Stimulated activated effector memory CD8-positive, alpha-beta T cell treated with anti-CD3 and anti-CD28 coated beads, Interleukin-12 subunit alpha, Interleukin-12 subunit beta, amount 100 ng/mL, for 72 hours (primary cell): Measurements from ENCODE around the gene SLX1A.
"Not testable (repeated sequence)": the region's sequence is repeated elsewhere in the genome, so short reads cannot be mapped to it uniquely, and the experiment has no call there.

ENCODE experiments used
- ATAC-seq: fragments of 150-1000 bp; cut with Tn5 transposase; 2 replicates; pipeline ENCODE4 v1.10.0; 2021
- DNase-seq, 2 donors: peaks; one replicate each; pipeline ENCODE4 v3.0.0; 2021 to 2022; ENCODE audit warnings: low spot score in 2 of 2
- H3K27ac Mint-ChIP-seq: one replicate; pipeline ENCODE4 v1.8.0; 2022; ENCODE audit warnings: mild to moderate bottlenecking, mixed read lengths
- H3K36me3 Mint-ChIP-seq: one replicate; pipeline ENCODE4 v1.8.0; 2022; ENCODE audit warnings: mild to moderate bottlenecking, mixed read lengths
- H3K4me1 Mint-ChIP-seq: one replicate; pipeline ENCODE4 v1.8.0; 2022; ENCODE audit warnings: mixed read lengths
- H3K4me3 Mint-ChIP-seq: one replicate; pipeline ENCODE4 v1.8.0; 2022; ENCODE audit warnings: mild to moderate bottlenecking, mixed read lengths
- H3K9me3 Mint-ChIP-seq: one replicate; pipeline ENCODE4 v1.8.0; 2022; ENCODE audit warnings: mixed read lengths

Gene SLX1A

DNA sequence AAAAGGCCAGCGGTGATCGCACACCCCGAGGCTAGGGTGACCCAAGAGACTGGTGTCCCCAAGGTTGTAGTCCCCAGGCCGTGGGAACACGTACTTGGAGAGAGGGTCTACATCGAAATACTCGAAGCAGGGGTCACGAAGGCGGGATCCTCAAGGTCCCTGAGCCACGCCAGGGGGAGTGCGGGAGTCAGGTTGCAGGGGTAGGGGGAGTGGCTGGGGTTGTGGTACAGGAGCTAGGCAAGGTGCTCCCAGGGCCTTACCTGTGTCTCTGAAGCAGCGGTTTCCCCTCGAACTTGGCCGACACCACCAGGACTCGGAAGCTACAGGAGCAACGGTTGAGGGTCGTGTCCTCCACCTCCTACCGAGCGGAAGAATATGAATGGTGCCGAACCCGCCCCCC, 577 bp upstream of the SLX1A start:
- H3K4me1 Mint-ChIP-seq, H3K4me3 Mint-ChIP-seq, H3K9me3 Mint-ChIP-seq, H3K36me3 Mint-ChIP-seq, H3K27ac Mint-ChIP-seq, DNase-seq: not testable (repeated sequence)
- peak; percentile 12 for ATAC-seq

DNA sequence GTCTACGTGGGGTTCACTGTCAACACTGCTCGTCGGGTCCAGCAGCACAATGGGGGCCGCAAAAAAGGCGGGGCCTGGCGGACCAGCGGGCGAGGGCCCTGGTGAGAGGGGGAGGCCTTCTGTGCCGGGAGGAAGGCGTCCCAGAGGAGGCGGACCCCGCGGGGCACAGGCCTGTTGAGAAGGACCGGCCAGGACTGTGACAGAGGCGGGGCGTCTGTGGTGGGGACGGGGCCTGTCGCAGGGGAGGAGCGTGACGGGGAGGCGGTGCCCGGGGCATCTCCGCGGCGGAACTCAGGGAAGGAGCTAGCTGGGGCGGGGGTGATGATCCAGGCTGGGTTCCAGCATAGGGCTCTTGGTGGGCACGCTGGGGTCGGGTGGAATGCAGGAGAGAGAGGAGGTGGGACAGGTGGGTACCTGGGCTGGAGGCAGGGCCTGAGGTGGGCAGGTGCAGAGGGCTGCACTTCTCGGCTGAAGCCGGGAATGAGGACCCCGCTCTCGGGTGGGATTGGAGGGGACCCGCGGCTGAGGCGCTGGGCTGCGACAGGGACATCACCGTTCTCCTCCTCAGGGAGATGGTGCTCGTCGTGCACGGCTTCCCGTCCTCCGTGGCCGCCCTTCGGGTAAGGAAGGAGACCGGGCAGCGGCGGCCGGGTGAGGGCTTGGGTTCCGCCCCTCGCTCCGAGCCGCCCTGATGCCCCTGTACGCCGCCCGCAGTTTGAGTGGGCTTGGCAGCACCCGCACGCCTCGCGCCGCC, 674 bp downstream of the SLX1A start:
- not testable (repeated sequence) for H3K4me1 Mint-ChIP-seq, H3K9me3 Mint-ChIP-seq, H3K27ac Mint-ChIP-seq, H3K36me3 Mint-ChIP-seq, H3K4me3 Mint-ChIP-seq
- ATAC-seq: peak; percentile 85
- DNase-seq: peak in 1 of 2 donors; percentile 66

DNA sequence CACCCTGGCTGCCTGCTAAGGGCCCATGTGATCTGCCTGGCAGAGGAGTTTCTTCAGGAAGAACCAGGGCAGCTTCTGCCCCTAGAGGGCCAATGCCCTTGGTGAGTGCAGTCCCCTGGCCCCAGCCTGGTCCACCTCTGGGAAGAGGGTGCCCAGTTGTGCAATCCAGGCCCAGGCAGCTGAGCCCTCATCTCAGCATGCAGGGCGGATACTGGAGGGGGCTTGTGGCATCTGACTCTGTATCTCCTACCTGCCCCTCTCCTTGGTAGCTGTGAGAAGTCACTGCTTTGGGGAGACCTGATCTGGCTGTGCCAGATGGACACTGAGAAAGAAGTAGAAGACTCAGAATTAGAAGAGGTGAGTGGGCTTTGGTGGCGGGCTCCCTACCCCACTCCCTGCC, 3.3 kb downstream of the SLX1A start:
- H3K4me3 Mint-ChIP-seq, H3K4me1 Mint-ChIP-seq, H3K27ac Mint-ChIP-seq, H3K9me3 Mint-ChIP-seq, ATAC-seq, H3K36me3 Mint-ChIP-seq: not testable (repeated sequence)
- peak in 1 of 2 donors; percentile 51 for DNase-seq

DNA sequence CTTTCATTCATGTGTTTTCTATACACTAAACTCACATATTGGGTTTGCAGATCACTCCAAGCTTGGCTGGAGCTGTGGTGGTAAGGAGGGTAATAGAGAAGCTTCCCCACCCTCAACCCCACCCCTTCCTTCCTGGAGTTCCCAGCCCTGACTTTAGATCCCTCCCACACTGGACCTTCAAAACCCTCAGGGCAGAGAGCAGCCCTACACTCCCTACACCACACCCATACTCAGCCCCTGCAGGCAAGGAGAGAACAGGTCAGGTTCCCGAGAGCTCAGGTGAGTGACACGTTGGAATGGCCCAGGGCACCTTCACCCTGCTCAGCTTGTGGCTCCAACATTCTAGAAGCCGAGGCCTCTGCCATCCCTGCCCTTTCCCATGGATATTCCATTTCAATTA, 5.4 kb downstream of the SLX1A start, which contains the start of gene SULT1A3:
SULT1A3 (plus strand) TSS at position 207 of the 400 bp plus-strand sequence. CDS start 1,474 bp downstream, outside the sequence.
- DNase-seq, H3K9me3 Mint-ChIP-seq, H3K36me3 Mint-ChIP-seq, H3K27ac Mint-ChIP-seq, H3K4me3 Mint-ChIP-seq, ATAC-seq, H3K4me1 Mint-ChIP-seq: not testable (repeated sequence)

- H3K27ac Mint-ChIP-seq, H3K36me3 Mint-ChIP-seq, H3K4me1 Mint-ChIP-seq, DNase-seq, H3K9me3 Mint-ChIP-seq, ATAC-seq, H3K4me3 Mint-ChIP-seq: not testable (repeated sequence)
Observed at GRCh38 chr16:30199608-30200343, 6.1 kb downstream of the SLX1A start.

DNA sequence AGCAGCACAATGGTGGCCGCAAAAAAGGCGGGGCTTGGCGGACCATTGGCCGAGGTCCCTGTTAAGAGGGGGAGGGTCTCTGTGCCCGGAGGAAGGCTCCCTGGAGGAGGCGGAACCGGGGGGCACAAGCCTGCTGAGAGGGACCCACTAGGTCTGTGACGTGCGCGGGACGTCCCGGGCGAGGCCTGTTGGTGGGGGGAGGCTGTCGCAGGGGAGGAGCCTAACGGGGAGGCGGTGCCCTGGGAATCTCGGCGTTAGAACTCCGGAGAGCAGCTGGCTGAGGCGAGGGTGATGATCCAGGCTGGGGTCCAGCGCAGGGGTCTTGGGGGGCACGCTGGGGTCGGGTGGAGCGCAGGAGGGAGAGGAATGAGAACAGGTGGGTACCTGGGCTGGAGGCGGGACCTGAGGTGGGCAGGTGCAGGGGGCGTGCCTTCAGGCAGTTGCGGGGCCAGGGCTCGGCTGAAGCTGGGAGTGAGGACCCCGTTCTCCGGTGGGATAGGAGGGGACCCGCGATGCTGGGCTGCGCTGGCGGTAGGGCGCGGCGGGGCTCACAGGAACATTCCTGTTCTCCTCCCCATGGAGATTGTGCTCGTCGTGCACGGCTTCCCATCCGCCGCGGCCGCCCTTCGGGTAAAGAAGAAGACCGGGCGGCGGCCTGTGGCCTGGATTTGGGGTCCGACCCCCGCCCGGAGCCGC, 12.0 kb downstream of the SLX1A start:
- not testable (repeated sequence) for H3K36me3 Mint-ChIP-seq, H3K4me1 Mint-ChIP-seq, H3K4me3 Mint-ChIP-seq, H3K9me3 Mint-ChIP-seq, H3K27ac Mint-ChIP-seq
- DNase-seq (peak in 1 of 2 donors; percentile 61), ATAC-seq (peak; percentile 70)

DNA sequence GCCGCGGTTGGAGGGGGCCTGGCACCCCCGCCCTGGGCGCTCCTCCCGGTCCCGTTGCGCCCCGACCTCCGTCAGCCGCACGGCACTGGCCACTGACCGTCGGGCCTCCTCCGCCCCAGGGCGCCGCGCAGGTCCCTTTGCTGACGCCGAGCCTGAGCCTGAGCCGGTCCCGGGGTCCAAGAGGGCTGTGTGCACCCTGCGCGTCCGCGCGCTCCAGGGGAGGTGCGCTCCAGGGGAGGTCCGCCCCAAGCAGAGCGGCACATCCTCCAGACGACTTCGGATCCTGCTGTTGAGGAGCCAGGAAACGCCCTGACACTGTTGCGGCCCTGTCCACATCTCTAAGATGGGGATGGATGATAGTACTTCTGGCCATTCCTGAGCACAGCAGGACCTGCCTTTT, 12.6 kb downstream of the SLX1A start:
- not testable (repeated sequence) for H3K9me3 Mint-ChIP-seq, H3K4me1 Mint-ChIP-seq

DNA sequence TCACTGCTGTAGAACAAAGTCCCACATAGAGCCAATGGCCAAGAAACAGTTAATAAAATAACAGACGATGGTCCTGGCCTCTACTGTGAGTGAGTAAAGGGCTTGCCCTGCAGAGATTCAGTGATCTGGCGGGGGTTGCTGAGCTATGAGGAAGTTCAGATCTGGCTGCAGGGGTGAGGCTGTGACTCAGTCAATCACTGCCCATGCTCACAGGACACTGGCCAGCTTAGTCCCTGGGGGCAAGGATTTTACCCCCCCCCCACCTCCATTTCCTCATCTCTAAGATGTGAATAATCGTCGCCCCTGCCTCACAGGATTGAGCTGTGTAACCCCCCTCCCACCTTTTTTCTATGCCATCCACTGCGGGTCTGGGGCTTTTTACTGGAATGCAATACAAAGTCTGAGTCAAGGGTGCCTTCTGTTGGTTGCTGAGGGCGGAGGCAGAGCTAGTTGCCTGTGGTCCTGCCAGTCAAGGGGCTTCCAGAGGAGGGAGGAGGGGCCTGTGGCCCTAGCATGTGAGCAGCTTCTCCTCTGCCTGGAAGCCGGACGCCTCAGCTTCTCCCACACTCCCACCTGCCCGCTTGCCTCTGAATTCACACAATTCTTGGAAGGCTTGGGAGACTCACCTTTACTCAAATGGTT, 13.5 kb downstream of the SLX1A start:
- DNase-seq (peak in 1 of 2 donors; percentile 38), ATAC-seq (peak; percentile 26)
- H3K36me3 Mint-ChIP-seq, H3K4me1 Mint-ChIP-seq, H3K27ac Mint-ChIP-seq, H3K4me3 Mint-ChIP-seq, H3K9me3 Mint-ChIP-seq: not testable (repeated sequence)

More for the DNA sequence above, 12.6 kb downstream of the SLX1A start:
- H3K27ac Mint-ChIP-seq, H3K36me3 Mint-ChIP-seq, DNase-seq, H3K4me3 Mint-ChIP-seq: not testable (repeated sequence)
- ATAC-seq: peak; percentile 70

- H3K4me3 Mint-ChIP-seq, H3K9me3 Mint-ChIP-seq, H3K27ac Mint-ChIP-seq, H3K36me3 Mint-ChIP-seq, H3K4me1 Mint-ChIP-seq: not testable (repeated sequence)
- ATAC-seq (peak; percentile 34), DNase-seq (peak in 1 of 2 donors; percentile 53)
Observed at GRCh38 chr16:30209032-30209431, 15.4 kb downstream of the SLX1A start.

GRCh38 chr16:30211414-30211813, 17.7 kb downstream of the SLX1A start:
- not testable (repeated sequence) for H3K9me3 Mint-ChIP-seq, H3K27ac Mint-ChIP-seq, H3K36me3 Mint-ChIP-seq, DNase-seq, H3K4me3 Mint-ChIP-seq, H3K4me1 Mint-ChIP-seq
- peak; percentile 64 for ATAC-seq

DNA sequence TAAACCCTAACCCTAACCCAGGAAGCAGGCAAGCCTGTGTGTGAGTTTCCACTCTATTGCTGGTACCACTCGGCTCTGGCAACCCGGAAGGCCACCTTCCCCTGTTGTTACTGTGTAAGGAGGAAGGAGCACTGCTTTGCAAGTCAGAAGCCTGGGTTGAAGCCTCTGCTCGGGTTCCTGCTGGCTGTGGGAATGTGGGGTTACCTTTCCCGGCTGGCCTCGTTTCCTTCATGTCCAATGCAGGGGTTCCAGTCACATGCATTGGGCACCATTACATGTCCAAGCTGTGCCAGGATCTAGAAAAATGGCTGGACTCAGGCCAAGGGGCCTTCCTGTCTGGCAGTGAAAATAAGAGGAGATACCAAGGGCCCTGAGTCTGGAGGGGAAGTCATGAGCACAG, 23.4 kb downstream of the SLX1A start:
- not testable (repeated sequence) for H3K27ac Mint-ChIP-seq

More for the DNA sequence above, 23.4 kb downstream of the SLX1A start:
- H3K9me3 Mint-ChIP-seq, H3K4me1 Mint-ChIP-seq, ATAC-seq, H3K4me3 Mint-ChIP-seq, H3K36me3 Mint-ChIP-seq: not testable (repeated sequence)
- DNase-seq: peak in 1 of 2 donors; percentile 46
